NCI-H748 (cell line): ENCODE results near the gene LRPAP1.
"Not testable (repeated sequence)": the region's sequence is repeated elsewhere in the genome, so short reads cannot be mapped to it uniquely, and the experiment has no call there.

ENCODE experiments used
- DNase-seq: peaks from one replicate; lab custom pipeline; 2025; ENCODE audit not compliant: unreplicated experiment; lab: John Stamatoyannopoulos, UW

The LRPAP1 gene

GRCh38 chr4:3562127-3562526 lies 29.9 kb upstream of the LRPAP1 start:
- DNase-seq: not testable (repeated sequence)

GRCh38 chr4:3560465-3560864 lies 28.2 kb upstream of the LRPAP1 start:
- not testable (repeated sequence) for DNase-seq

- DNase-seq: not testable (repeated sequence)
Measured at GRCh38 chr4:3559381-3560290, 27.4 kb upstream of the LRPAP1 start.

- not testable (repeated sequence) for DNase-seq
Measured at GRCh38 chr4:3558514-3558836, 26.3 kb upstream of the LRPAP1 start.

GRCh38 chr4:3557676-3558513 lies 25.7 kb upstream of the LRPAP1 start:
- DNase-seq: not testable (repeated sequence)

- DNase-seq: not testable (repeated sequence)
Measured at GRCh38 chr4:3557088-3557492, 24.9 kb upstream of the LRPAP1 start.

GRCh38 chr4:3556244-3556867 lies 24.1 kb upstream of the LRPAP1 start:
- DNase-seq: not testable (repeated sequence)

GRCh38 chr4:3555459-3556070 lies 23.3 kb upstream of the LRPAP1 start:
- DNase-seq: not testable (repeated sequence)

- DNase-seq: not testable (repeated sequence)
Measured at GRCh38 chr4:3551366-3551765, 19.1 kb upstream of the LRPAP1 start.

GRCh38 chr4:3550792-3551325 lies 18.6 kb upstream of the LRPAP1 start:
- not testable (repeated sequence) for DNase-seq

GRCh38 chr4:3550041-3550440 lies 17.8 kb upstream of the LRPAP1 start:
- not testable (repeated sequence) for DNase-seq

GRCh38 chr4:3549694-3550001 lies 17.4 kb upstream of the LRPAP1 start:
- not testable (repeated sequence) for DNase-seq

GRCh38 chr4:3548991-3549693 lies 16.9 kb upstream of the LRPAP1 start:
- DNase-seq: not testable (repeated sequence)

- DNase-seq: not testable (repeated sequence)
Measured at GRCh38 chr4:3546721-3547120, 14.5 kb upstream of the LRPAP1 start.

- not testable (repeated sequence) for DNase-seq
Measured at GRCh38 chr4:3545351-3545750, 13.1 kb upstream of the LRPAP1 start.

GRCh38 chr4:3544259-3545025 lies 12.2 kb upstream of the LRPAP1 start:
- not testable (repeated sequence) for DNase-seq

GRCh38 chr4:3543415-3543814 lies 11.2 kb upstream of the LRPAP1 start:
- not testable (repeated sequence) for DNase-seq

GRCh38 chr4:3538906-3539305 lies 6.7 kb upstream of the LRPAP1 start:
- not testable (repeated sequence) for DNase-seq

- not testable (repeated sequence) for DNase-seq
Measured at GRCh38 chr4:3535812-3536211, 3.6 kb upstream of the LRPAP1 start.
